ENCODE results near the gene HIPK4.
A peak's percentile ranks its signal among the peaks of the same experiment; 100 is the strongest.
"Not testable (repeated sequence)": the region's sequence is repeated elsewhere in the genome, so short reads cannot be mapped to it uniquely, and the experiment has no call there.

The HIPK4 gene

GRCh38 chr19:40418040-40418439, 28.1 kb upstream of the HIPK4 start:
- no peak for FAIRE-seq

GRCh38 chr19:40417643-40417981, 27.6 kb upstream of the HIPK4 start:
- DNase-seq (ENCODE audit: low spot score) (no peak), FAIRE-seq (no peak)

More at GRCh38 chr19:40418040-40418439, 28.1 kb upstream of the HIPK4 start:
- DNase-seq (ENCODE audit: low spot score): no peak

- FAIRE-seq: no peak
- peak; percentile 20 for DNase-seq (ENCODE audit: low spot score)
Observed at GRCh38 chr19:40416918-40417642, 27.1 kb upstream of the HIPK4 start.

- no peak for FAIRE-seq
- no peak for DNase-seq (ENCODE audit: low spot score)
Observed at GRCh38 chr19:40415768-40416167, 25.8 kb upstream of the HIPK4 start.

- FAIRE-seq: no peak
- no peak for DNase-seq (ENCODE audit: low spot score)
Observed at GRCh38 chr19:40414542-40415535, 24.9 kb upstream of the HIPK4 start.

GRCh38 chr19:40413291-40413845, 23.4 kb upstream of the HIPK4 start, which contains the start of gene PRX:
TSS of gene PRX (minus strand) at chr19:40413378. CDS start at chr19:40407932, 5,446 bp downstream.
- FAIRE-seq: no peak
- no peak for DNase-seq (ENCODE audit: low spot score)

- FAIRE-seq (no peak), DNase-seq (ENCODE audit: low spot score) (no peak)
Observed at GRCh38 chr19:40412866-40413265, 22.9 kb upstream of the HIPK4 start.

GRCh38 chr19:40411958-40412499, 22.0 kb upstream of the HIPK4 start:
- DNase-seq (ENCODE audit: low spot score): no peak
- no peak for FAIRE-seq

GRCh38 chr19:40411125-40411842, 21.3 kb upstream of the HIPK4 start:
- FAIRE-seq: no peak

GRCh38 chr19:40410030-40410389, 20.0 kb upstream of the HIPK4 start:
- no peak for DNase-seq (ENCODE audit: low spot score)
- FAIRE-seq: no peak

More at GRCh38 chr19:40411125-40411842, 21.3 kb upstream of the HIPK4 start:
- no peak for DNase-seq (ENCODE audit: low spot score)

- not testable (repeated sequence) for DNase-seq (ENCODE audit: low spot score); FAIRE-seq
Observed at GRCh38 chr19:40408598-40408925, 18.6 kb upstream of the HIPK4 start.

- FAIRE-seq (no peak), DNase-seq (ENCODE audit: low spot score) (no peak)
Observed at GRCh38 chr19:40407714-40408597, 18.0 kb upstream of the HIPK4 start.

GRCh38 chr19:40403262-40403984, 13.4 kb upstream of the HIPK4 start:
- FAIRE-seq (no peak), DNase-seq (ENCODE audit: low spot score) (peak; percentile 52)

GRCh38 chr19:40400559-40400958, 10.6 kb upstream of the HIPK4 start:
- FAIRE-seq (no peak), DNase-seq (ENCODE audit: low spot score) (no peak)

- no peak for FAIRE-seq
Observed at GRCh38 chr19:40398417-40399131, 8.6 kb upstream of the HIPK4 start.

GRCh38 chr19:40397568-40397906, 7.6 kb upstream of the HIPK4 start:
- DNase-seq (ENCODE audit: low spot score) (no peak), FAIRE-seq (no peak)

More at GRCh38 chr19:40398417-40399131, 8.6 kb upstream of the HIPK4 start:
- no peak for DNase-seq (ENCODE audit: low spot score)

GRCh38 chr19:40396886-40397567, 7.0 kb upstream of the HIPK4 start:
- DNase-seq (ENCODE audit: low spot score): no peak
- no peak for FAIRE-seq

- no peak for FAIRE-seq
- DNase-seq (ENCODE audit: low spot score): no peak
Observed at GRCh38 chr19:40395956-40396355, 6.0 kb upstream of the HIPK4 start.
